GM21390 (cell line): ENCODE data around the gene PLEKHA5.

Experiments
- ATAC-seq: cut with Tn5 transposase; IDR thresholded peaks from one replicate; pipeline ENCODE4 v1.9.1; 2021; ENCODE audit not compliant: unreplicated experiment

The PLEKHA5 gene

GRCh38 chr12:19127270-19127669 is 2.3 kb upstream of the PLEKHA5 start:
- no peak for ATAC-seq

- ATAC-seq, result no peak
Measured at GRCh38 chr12:19128485-19128884, 1.0 kb upstream of the PLEKHA5 start.

DNA sequence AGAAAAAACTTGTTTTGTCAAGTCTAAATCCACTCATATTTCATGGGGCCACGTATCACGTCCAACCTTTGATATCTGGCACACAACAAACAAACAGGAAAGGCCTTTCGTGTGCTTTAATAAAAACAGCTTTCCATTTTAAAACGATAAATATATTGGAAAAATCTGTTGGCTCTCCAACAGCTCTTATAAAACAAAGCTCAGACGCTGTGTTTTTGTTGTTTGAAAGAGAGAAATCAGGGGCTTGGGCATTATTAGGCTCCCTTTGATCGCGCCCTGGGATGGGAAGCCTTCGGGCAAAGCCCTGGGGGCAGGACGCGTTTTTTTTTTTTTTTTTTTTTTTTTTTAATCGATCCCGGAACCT is 429 bp upstream of the PLEKHA5 start:
- ATAC-seq, result no peak

DNA sequence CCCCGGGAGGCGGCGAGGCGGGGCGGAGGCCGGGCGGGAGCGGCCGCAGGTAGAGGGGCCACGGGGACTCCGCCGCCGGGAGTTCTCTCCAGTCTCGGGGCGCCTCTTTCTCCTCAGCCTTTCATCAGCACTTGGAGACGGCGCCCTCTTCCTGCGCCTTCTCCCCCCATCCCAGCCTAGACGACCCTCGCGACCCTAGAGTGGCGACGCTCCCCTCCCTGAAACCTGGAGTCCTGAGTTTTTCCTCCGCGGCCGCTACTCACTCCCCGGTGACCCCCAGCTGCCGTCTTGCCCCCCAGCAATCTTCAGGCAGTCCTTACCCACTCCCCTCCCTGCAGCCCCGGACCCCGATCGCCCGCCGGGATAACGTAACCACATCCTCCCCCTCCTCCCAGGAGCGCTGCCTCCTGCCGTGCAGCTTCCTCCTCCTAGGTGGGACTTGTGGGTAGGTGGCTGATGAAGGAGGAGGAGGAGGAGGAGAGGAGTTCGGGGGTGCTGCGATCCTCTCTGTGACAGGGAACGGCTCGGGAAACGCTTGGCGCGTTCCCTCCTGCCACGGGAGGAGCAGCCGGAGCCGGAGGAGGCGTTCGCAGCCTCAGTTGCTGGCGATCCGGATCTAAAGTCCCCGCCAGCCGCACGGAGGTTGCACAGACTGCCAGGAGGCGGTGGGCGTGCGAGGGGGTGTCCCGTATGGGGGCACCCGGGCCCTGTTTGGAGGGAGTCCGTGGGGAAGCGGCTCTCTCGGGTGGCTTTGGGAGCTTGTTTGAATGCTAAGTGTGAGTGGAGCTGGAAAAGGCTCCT is 891 bp downstream of the PLEKHA5 start:
- ATAC-seq, result no peak

- ATAC-seq, result no peak
Measured at GRCh38 chr12:19131025-19131444, 1.5 kb downstream of the PLEKHA5 start.

DNA sequence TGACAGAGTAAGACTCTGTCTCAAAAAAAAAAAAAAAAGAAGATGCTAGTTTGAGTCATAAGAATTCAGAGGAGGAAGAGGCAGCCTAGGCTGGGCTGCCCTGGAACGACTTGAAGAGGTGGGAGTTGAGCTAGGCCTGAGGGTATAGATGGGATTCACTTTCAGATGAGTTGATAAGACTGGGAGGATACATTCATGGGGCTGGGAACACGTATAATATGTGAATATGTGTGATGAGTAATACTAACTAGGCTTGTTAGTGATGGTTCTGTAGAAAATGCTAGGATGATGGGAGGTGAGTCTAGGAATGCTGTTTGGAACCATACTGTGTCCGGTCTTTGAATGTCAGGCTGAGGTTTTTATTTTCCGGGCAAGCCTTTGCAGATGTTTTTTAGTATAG is 9.0 kb downstream of the PLEKHA5 start:
- ATAC-seq, result no peak

DNA sequence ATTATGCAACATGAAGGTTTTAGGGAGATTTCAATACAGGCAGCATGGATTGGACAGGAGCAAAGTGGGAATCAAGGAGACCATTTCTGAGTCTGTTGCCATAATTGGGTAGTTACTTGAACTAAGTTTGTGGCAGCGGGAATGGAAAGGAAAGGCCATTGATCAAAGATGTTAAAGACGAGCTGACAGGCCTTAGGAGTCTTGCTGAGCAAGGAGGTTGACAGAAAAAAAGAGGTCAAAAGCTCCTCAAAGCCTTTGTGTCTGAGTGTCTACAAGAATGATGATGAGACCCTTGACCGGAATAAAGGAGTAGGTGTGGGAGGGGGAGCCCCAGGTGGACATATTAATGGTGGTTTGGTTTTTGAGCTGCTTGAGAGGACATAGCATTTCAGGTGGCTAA is 9.4 kb downstream of the PLEKHA5 start:
- ATAC-seq, result no peak

- ATAC-seq, result no peak
Measured at GRCh38 chr12:19139615-19140194, 10.2 kb downstream of the PLEKHA5 start.

DNA sequence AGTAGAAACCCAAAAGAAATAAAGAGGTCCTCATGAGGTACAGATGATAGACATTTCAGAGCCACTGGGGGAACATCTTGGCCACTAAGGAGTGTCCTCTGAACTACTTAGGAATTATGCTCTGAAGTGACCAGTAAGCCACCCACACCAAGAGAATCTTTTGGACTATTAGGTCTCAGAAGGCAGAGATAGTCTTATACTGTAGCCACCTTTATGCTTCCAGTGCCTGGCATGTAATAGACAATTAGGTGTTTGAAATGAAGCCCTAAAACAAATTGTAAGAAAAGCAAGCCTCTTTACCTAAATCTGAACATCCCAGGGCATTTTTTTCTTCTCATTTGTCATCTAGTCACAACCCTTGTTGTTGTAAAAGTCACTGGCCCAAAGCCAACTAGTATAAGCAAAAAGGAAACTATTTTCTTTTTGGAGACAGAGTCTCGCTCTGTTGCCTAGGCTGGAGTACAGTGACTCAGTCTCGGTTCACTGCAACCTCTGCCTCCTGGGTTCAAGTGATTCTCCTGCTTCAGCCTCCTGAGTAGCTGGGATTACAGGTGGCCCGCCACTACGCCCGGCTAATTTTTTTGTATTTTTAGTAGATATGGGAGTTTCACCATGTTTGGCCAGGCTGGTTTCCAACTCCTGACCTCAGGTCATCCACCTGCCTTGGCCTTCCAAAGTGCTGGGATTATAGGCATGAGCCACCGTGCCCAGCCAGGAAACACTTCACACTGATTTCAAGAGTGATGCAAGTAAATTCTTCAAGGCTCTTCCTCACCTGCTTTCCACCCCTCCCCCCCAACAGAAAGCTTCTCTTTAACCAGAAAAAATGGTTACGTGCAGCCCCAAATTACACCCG is 11.1 kb downstream of the PLEKHA5 start:
- no peak for ATAC-seq

GRCh38 chr12:19142499-19142898 is 13.0 kb downstream of the PLEKHA5 start:
- no peak for ATAC-seq

DNA sequence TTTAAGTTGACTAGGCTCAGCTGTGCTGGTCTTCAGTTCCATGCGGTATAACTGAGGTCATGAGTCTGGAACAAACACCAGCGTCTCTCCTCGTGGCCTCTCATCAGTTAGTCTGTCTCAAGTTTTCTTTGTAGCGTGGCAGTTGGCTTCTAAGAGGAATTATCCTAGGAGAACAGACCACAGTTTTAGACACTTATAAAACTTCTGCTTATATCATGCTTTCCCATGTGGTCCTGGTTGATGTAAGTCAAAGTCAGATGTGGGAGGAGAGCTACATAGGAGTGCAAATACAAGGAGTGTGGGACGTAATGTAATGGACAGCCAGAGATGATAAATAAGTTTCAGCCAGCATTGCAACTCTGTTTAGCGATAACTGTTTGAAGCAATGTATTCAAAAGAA is 14.8 kb downstream of the PLEKHA5 start:
- ATAC-seq, result no peak

DNA sequence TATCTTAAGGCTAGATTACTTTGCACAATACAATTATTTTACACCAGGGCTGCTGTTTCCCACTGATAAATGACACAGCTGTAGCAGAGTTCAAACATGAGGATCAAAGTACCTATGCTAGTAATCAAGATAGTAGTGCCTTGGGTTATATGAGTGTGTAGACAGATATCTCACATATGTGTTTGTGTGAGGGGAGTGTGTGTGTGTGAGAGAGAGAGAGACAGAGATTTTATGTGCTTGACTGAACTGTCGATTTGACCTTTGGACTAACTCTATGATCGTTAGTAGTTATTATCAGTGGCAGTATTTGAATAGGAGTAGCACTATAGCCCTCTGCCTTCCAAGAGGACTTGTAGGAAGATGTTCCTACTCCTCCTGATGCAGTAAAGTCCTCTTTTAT is 15.5 kb downstream of the PLEKHA5 start:
- no peak for ATAC-seq

DNA sequence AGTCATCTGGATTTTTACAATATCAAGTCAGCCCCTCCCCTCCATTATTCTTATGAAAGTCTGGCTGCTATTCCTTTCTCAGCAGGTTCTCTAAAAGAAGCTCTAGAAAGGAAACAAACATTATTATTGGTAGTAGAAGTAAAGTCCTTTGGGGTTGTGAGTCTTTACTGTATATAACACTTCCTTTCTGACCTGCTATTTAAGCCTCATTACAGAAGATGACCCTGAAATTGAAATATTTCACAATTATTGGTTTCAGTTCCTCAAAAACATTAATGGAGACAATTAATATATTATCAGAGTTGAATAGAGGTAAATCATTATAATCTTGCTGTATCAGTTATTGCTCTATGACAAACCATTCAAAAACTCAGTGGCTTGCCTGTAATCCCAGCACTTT is 19.3 kb downstream of the PLEKHA5 start:
- no peak for ATAC-seq

DNA sequence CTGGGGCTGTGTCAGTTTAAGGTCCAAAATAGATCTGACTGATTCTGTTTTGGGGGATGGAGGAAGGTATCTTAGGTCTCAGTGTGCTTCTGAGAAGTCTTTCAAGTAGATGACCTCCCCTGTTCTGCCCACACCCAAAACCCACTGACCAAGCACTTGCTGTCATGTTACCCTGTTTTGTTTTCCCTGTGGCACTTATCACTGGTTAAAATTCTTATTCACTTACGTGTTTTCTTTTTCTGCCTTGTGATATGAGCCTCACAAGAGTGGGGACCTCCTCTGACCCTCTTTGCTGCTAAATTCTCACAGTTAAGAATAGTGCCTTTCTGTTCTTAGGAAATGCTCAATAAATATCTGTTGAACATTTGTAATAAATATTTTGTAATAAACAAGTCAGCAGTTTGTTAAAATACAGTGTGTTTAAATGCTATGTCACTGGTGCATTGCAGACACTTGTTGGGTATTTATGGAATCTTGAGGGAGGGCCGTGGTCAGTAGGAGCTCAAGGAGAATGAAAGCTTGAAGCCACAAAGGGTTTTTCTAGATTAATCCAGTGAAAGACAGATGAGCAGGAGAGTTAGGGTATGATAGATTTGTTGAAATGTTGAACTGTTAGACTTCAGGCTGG is 20.9 kb downstream of the PLEKHA5 start:
- no peak for ATAC-seq

DNA sequence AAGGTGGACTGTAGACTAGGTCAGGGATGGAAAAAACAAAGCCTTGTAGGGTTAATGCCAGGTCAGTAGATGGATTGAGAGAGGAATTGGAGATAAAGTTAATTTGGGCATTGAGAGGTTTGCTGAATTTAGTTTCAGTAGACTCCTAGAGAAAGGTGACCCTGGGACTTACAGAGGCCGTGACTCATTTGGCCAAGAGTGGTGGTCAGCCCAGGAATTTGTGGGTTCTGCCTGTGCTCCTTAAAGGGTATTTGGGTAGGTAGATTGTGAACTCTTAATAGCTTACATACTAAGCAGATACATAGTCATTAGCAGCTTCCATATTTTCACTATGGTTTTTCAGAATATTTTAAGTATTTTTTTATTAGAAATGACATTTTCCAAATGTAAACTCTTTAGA is 21.8 kb downstream of the PLEKHA5 start:
- no peak for ATAC-seq

DNA sequence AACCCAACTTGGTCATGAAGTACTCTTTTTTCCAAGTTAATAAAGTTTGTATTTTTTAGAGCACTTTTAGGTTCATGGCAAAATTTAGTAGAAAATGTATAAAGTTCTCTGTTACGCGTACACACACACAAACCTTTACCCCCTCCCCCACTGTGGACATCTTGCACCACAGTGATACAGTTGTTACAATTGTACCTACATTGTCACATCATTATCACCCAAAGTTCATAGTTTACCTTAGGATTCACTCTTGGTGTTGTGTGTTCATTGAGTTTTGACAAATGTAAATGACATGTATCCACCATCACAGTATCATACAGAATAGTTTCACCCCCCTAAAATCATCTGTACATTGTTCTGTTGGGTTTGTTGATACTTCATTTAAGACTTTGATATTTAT is 23.9 kb downstream of the PLEKHA5 start:
- ATAC-seq, result no peak

DNA sequence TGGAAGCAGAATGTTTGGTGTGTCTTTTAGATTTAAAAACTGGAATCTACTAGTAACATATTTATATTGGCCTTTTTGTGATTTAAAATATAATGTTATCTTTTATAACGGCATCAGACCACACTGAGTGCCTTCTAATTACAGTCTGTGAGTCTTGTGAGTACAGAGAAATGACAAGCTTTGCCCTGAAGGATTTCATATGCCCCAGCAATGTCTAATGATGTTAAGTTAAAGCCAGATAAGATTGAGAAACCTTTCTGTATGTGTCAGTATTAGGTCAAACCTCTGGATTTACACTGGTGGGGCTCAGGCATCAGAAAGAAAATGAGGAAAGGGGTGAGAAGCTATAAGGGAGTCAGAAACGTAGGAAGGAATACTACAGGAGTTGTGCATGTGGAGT is 25.2 kb downstream of the PLEKHA5 start:
- no peak for ATAC-seq

DNA sequence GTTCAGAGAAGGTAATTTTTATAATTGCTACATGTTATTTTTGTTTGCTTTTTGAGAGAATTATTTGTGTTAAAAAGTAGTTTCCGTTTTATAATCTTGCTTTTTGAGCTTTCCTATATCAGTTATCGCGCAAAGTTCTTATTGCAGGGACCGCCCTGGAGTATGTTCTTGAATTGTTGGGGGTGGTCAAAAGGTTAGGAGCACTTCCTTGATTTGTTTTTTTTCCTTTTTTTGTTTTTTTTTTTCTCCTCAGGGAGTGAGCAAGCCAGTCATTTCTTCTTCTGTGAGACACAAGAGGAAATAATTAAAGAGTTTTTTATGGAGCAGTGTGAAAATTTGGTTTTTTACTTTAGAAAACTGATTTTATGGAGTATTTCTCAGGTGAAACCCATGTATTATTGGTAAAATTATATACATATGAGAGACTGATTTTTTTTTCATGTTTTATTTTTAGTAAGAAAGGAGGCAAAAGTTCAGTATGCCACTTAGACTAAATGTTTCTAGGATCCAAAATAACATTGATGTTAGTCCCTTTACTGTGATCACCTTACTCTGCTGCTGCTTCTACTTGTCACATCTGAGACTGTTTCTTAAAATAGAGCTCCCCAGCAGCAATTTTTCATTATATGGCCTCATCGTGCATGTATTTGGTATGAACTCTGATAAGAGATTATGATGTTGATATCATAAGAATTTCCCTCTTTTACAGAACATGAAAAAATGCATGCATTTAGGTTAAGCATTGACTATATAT is 26.6 kb downstream of the PLEKHA5 start:
- no peak for ATAC-seq

DNA sequence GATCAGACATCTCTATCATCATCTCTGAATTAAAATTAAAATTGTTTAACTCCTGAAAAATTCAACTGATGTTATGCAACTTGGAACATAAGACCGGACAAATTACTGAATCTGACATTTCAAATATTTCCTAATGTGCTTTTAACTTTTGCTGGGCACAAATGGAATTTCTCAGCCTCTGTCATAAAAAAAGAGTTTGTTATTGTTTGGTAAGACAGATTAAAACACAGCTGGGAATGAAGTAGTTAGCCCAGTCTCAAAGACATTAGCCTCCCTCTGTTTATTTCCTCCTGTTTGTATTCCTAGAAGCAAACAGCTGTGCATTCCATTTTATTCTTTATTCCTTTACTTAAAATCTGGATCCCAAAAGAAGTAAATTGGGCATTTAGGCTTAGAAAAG is 29.4 kb downstream of the PLEKHA5 start:
- no peak for ATAC-seq

DNA sequence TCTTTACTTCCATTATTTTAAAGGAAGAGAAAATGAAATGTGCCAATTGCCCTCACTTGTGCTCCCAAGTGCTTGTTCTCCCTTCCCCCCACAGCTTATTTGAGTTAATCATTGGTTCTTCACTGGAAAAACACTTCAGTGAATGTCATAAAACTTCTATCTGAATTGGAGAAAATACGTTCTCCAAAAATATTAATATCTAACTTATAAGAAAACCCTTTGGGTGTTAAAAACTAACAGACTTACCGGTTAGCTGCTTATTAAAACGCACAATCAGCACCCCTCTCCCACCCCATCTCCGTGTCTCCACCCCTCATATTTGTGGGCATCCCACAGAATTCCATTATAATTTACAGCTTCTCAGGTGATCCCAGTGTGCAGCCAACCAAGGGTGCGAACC is 31.7 kb downstream of the PLEKHA5 start:
- ATAC-seq, result no peak

DNA sequence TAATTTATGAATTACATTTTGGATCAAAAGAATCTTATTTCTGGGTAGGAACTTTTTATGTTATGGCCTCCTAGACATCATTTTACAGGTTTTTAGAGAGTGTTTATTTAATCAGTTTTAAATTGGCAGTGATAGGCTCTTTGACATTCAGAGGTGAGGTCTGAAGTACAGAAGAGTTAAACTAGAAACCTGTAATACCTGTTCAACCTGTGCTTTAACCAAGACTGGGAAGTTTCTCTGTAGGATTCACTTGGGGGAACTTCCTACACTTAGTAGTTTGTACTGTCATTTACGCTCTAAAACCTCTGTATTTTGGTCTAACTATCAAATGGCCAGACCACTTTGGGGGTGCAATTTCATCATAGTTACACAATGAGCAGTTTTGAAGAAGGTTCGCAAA is 35.9 kb downstream of the PLEKHA5 start:
- no peak for ATAC-seq
